Epithelial cell of esophagus (primary cell): Measurements from ENCODE around the gene STBD1.

ENCODE experiments used
- DNase-seq: peaks from one replicate; pipeline ENCODE4 v3.0.0; 2010; ENCODE audit warnings: low read depth
- H3K4me3 ChIP-seq: 2 replicates; pipeline ENCODE4 v1.5.1; 2011; ENCODE audit warnings: mild to moderate bottlenecking, low read length, control low read depth
- TF ChIP-seq, protein P1 (sequence below): IDR thresholded peaks from 2 replicates; pipeline ENCODE4 v1.5.1; 2011; ENCODE audit warnings: low read depth, mild to moderate bottlenecking, low read length, control low read depth, inconsistent platforms; ENCODE audit not compliant: insufficient read depth; ENCODE audit errors: missing control alignments

The STBD1 gene

DNA sequence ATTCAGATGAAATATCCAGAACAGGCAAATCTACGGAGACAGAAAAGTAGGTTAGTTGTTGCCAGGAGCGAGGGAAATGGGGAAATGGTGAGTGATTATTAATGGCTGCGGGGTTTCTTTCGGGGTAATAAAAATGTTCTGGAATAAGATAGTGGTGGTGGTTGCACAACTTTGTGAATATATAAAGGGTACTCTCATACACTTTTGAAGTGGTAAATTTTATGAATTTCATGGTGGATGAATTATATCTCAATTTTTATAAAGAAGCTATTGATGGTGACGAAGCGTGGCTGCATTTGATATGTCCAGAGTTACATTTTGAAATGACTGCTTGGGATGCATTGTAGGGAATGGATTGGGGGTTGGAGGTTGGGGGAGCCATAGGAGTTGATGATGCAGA lies 38.7 kb upstream of the STBD1 start:
- H3K4me3 ChIP-seq: no peak overlapping the region
- DNase-seq: no peak
- TF ChIP-seq, protein P1, sequence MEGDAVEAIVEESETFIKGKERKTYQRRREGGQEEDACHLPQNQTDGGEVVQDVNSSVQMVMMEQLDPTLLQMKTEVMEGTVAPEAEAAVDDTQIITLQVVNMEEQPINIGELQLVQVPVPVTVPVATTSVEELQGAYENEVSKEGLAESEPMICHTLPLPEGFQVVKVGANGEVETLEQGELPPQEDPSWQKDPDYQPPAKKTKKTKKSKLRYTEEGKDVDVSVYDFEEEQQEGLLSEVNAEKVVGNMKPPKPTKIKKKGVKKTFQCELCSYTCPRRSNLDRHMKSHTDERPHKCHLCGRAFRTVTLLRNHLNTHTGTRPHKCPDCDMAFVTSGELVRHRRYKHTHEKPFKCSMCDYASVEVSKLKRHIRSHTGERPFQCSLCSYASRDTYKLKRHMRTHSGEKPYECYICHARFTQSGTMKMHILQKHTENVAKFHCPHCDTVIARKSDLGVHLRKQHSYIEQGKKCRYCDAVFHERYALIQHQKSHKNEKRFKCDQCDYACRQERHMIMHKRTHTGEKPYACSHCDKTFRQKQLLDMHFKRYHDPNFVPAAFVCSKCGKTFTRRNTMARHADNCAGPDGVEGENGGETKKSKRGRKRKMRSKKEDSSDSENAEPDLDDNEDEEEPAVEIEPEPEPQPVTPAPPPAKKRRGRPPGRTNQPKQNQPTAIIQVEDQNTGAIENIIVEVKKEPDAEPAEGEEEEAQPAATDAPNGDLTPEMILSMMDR: no peak

DNA sequence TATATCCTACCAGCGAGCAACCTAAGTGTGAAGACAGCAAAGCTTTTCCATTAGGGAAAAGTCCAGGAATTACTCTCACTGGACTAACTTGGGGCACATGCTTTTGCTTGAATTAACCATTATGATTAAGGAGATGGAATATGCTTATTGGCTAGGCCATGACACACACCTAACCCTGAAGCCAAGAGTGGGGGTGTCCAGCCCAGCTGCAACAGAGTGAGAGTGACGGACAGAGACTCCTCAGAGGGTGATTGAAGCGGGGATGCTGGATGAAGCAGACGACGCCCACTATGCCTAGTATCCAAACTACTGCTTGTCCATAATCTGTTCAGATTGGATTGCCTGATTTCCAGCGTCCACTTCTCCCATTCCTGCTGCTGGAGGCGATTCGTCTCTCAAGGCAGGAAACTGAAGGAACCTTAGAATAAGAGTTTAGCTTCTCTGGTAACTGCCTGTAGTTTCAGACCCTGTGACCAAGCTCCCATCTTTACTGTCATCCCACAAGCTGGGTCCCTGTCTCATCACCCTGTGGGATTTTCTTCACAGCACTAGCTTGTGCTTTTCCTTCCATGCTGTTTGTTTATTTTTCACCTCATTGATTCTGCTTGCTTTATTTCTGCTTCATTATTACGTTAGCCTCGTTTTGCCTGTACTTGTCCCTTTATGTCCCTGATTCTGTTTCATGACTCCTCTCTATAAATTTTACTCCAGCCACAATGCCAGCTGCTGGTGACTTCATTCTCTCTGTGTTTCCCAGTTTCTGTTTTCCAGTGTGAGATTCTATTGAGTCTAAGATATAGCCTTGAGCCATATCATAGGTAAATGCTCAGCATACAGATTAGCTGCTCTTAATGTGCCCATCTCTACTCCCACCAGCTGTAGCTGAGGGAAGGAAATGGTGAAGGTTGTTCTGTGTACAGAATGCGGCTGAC lies 36.0 kb upstream of the STBD1 start:
- no peak overlapping the region for H3K4me3 ChIP-seq
- TF ChIP-seq, protein P1: no peak
- DNase-seq: no peak

DNA sequence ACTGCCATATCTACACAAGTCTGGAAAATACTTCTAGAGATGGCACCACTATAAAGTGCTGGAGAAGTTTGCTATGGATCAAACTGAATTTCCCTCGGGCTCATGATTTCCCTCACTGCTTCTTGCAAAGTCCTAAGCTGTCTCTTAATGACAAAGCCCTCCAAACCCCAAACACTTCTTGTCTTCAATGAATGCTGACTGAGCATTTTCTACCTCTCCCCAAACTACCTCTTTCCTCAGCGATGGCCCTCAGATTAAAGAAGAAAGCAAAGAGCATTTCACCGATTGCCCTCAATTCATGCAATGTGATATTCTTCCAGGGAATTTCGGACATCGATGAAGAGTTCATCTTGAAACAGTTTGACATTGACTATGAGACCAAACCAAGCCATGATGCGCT lies 35.3 kb upstream of the STBD1 start:
- H3K4me3 ChIP-seq: no peak overlapping the region
- no peak for DNase-seq
- TF ChIP-seq, protein P1: no peak

DNA sequence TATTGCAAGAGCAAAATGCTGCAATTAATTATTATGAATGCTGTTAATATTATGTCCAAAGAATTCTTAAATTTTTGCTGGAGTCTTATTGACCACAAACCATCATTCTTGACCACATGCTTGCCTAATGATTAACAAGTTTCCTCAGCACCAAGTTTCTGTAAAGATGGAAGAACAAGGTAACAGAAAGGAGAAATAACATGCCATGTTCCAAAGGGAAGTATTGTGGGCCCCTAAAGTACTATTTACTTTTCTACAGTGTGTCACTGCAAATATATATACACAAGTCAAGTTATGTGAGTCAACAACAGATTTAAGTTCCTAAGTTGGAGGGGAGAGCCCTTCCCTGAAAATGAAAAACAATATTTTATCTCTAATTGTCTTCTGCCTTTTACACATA lies 34.5 kb upstream of the STBD1 start:
- H3K4me3 ChIP-seq: no peak overlapping the region
- DNase-seq: no peak
- TF ChIP-seq, protein P1: no peak

DNA sequence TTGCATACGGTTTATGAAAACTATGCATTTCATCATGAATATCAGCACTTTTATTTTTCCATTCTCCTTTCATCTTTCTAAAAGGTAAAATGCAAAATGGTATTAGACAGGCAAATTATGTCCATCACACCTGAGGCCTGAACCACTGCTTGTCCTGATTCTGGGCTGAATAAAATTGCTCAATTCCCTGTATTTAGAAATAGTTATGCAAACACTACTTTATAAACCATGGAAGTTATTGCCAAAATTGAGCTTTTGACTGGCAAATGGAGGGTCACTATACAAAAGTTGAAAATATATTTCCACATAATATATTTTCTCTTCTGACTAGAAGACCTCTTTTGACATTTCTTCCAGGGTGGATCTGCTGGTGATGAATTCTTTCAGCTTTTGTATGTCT lies 34.0 kb upstream of the STBD1 start:
- DNase-seq: no peak
- TF ChIP-seq, protein P1: no peak
- H3K4me3 ChIP-seq: no peak overlapping the region

DNA sequence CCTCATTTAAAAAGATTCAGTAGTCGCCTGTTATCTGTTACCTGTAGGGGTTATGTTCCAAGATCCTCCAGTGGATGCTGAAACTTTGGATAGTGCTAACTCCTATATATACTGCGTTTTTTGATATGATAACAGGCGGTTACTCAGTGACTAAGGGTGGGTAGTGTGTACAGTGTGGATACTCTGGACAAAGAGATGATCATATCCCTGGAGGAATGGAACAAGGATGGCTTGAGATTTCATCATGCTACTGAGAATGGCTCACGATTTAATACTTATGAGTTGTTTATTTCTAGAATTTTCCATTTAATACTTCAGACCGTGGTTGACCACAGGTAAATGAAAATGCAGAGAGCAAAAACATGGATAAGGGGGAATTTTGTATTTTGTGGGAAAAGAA lies 33.5 kb upstream of the STBD1 start:
- no peak for DNase-seq
- no peak overlapping the region for H3K4me3 ChIP-seq
- TF ChIP-seq, protein P1: no peak

DNA sequence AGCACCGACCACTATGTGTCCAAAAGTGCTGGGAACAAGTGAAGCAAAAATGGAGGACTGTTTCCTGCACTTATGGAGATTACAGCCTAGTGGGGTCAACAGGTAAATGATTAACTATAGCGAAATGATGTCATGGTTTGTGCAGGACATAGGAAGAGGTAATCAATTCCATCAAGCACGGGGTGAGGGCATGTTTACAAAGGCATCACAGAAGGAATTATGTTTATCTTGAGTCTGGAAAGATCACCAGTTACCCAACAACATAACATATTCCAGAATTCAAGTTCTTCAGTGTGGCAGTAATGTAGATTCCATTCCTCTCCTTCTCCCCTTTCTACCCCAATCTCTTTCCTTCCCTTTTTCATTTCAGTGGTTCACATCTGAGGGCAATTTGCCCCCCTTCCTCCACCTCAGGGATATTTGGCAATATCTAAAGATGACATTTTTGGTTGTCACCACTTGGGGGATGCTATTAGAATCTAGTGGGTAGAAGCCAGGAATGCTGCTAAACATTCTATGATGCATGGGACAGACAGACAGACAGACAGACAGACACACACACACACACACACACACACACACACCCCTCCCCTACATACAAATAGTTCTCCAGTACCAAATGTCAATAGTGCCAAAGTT lies 30.9 kb upstream of the STBD1 start:
- TF ChIP-seq, protein P1: no peak
- DNase-seq: no peak

More for the DNA sequence above, 30.9 kb upstream of the STBD1 start:
- no peak overlapping the region for H3K4me3 ChIP-seq
